ENCODE measurements around the gene PIGL.

GRCh38 chr17:16343569-16343968, 126.6 kb downstream of the PIGL start:
- TF ChIP-seq POLR2AphosphoS5 (IDR thresholded peaks at IDR 0.05; ENCODE audit: low read depth) (no peak), GABPA (IDR thresholded peaks at IDR 0.05; ENCODE audit: low read depth) (no peak), REST (IDR thresholded peaks at IDR 0.05; ENCODE audit: insufficient replicate concordance, low read depth) (no peak), SPI1 (IDR thresholded peaks at IDR 0.05; ENCODE audit: borderline replicate concordance, low read depth) (no peak)
- TF ChIP-seq, protein P1, sequence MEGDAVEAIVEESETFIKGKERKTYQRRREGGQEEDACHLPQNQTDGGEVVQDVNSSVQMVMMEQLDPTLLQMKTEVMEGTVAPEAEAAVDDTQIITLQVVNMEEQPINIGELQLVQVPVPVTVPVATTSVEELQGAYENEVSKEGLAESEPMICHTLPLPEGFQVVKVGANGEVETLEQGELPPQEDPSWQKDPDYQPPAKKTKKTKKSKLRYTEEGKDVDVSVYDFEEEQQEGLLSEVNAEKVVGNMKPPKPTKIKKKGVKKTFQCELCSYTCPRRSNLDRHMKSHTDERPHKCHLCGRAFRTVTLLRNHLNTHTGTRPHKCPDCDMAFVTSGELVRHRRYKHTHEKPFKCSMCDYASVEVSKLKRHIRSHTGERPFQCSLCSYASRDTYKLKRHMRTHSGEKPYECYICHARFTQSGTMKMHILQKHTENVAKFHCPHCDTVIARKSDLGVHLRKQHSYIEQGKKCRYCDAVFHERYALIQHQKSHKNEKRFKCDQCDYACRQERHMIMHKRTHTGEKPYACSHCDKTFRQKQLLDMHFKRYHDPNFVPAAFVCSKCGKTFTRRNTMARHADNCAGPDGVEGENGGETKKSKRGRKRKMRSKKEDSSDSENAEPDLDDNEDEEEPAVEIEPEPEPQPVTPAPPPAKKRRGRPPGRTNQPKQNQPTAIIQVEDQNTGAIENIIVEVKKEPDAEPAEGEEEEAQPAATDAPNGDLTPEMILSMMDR (IDR thresholded peaks at IDR 0.05; ENCODE audit: insufficient read depth, low read length) = no peak

All from HL-60 (cell line).